IPS-11a (cell line): ENCODE results near the gene CHPF.

Source experiments
- H3K4me3 ChIP-seq: one replicate; pipeline ENCODE4 v1.5.1; 2013; ENCODE audit warnings: low read depth, low read length, control low read depth

Gene CHPF

DNA sequence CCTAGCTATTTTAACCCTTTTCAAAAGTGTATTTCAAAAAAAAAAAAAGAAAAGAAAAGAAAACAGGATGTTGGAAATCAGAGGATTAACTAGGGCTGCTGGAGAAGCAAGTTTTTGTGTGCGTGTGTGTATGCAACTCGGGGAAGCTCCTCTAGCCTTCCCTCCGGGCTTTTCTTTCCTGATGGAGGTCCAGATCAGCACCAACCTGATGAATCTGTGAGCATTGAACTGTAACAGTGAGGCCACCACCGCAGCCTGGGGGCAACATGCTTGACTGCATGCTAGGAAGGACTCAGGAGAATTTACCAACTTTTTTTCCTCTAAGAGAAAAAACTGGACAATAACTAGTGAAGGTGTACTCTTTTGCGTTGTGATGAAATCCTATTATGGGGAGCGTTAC lies 25.4 kb upstream of the CHPF start:
- H3K4me3 ChIP-seq: no peak overlapping the region

DNA sequence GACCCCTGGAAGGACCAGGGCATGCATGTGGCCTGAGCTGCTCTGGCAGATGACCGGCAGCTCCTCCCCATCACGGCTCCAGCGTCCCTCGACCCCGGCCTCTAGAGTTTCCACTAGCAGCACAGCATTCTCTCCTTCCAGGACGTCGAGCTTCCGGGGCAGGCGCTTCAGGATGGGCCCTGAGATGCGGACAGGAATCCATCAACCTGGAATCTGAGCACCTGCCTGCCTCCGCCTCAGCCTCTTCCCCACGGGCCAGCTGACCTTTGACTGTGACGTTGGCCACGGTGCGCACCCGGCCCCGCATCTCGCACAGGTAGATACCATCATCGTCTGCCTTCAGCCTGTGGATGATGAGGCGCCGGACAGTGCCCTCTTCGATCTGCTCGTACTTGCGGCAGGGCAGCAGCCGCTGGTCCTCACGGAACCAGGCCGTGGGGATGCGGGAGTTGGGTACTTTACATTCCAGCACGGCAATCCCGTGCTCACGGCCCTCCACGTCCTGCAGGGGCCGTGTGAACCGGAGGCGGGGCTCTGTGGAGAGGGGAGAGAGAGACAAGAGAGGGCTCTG lies 24.3 kb upstream of the CHPF start:
- no peak overlapping the region for H3K4me3 ChIP-seq

- H3K4me3 ChIP-seq: no peak overlapping the region
Observed at GRCh38 chr2:219567131-219567530, 23.5 kb upstream of the CHPF start.

DNA sequence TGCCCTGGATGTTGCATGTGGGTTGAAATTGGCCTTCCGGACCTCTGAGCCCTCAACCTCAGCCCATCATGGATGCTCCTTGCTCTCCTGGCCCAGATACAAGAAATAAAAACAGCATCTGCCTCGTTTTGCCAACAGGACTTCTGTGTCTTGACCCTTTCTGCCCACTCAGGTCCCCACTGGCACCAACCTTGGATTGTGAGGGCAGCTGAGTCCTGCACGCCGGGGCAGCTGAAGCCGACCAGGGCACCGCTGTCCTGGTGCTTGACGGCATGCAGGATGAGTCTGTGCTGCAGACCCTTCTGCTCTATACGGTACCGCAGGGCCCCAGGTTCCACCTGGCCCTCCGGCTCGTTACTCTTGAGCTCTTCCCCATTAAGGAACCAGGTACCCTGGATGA lies 23.0 kb upstream of the CHPF start:
- no peak overlapping the region for H3K4me3 ChIP-seq

GRCh38 chr2:219565130-219566080 lies 21.8 kb upstream of the CHPF start:
- no peak overlapping the region for H3K4me3 ChIP-seq

DNA sequence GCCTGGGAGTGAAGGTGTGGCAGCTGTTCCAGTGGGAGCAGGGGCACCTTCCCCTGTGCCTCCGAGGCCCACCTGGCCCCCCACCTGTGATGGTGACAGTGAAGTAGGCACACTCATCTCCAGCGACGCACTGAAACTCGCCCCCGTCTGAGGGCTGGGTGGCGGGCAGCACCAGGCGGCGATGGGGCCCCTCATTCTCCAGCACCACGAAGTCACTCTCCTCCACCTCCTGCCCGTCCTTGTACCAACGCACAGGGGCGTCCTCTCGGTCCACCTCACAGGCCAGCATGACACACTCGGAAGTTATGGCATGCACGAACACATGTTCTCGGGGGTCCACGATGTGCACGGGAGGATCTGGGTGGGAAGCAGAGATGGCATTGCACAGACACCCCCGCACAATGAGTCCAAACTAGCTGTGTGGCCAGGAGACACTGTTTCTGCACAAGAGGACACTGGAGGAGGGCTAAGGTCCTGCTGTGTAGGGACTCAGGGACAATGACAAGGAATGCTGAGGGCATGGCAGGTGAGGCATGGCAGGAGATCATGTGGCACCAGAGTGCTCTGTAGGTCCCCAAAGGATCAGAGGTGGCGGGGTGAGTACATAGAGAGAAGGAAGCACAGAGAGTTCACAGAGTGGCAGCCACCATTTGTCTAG lies 19.8 kb upstream of the CHPF start:
- no peak overlapping the region for H3K4me3 ChIP-seq

GRCh38 chr2:219562049-219563020 lies 18.7 kb upstream of the CHPF start:
- H3K4me3 ChIP-seq: no peak overlapping the region

GRCh38 chr2:219561179-219562048 lies 17.8 kb upstream of the CHPF start:
- no peak overlapping the region for H3K4me3 ChIP-seq

DNA sequence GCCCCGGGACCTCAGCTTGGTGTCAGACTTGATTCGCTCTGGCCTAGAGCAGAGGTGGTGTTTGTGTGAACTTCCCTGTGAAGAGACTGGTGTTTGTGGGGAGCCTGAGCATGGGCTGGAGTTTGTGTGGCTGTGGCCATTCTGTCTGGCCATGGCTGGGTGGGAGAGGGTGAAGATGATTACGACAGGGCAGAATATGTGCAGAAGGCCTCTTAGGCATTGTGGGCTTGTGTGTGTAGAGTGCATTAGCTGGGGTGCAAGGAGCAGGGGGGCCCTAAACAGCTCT lies 17.2 kb upstream of the CHPF start:
- H3K4me3 ChIP-seq: no peak overlapping the region

GRCh38 chr2:219560037-219560892 lies 16.7 kb upstream of the CHPF start:
- no peak overlapping the region for H3K4me3 ChIP-seq

DNA sequence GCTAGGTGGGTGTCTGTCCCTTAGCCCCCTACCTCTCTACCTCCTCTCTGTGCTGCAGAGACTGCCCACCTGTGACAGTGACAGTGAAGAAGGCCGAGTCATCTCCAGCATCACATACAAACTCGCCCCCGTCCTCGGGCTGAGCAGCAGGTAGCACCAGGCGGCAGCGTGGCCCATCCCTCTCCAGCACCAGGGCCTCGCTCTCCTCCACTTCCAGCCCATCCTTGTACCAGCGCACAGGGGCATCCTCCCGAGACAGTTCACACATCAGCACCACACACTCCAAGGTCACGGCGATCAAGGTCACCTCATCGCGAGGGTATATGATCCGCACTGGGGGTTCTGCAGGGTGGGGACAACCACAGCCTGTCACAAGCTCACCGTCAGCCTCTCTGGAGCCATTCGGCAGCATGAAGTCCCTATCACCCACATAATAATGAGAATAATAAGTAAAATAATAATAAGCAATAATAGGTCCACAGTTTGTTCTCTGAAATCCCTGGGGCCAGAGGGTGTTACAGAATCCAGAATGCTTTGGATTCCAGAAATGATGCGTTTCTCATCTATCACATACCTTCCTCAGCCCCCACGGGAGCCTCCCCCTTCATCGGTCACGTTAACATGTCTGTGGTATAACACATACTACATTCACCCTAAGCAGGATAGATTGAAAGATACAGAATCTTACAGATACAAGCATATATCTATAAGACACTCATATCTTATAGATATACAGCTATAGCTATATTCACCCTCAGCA lies 15.7 kb upstream of the CHPF start:
- H3K4me3 ChIP-seq: no peak overlapping the region

GRCh38 chr2:219557791-219558785 lies 14.5 kb upstream of the CHPF start:
- no peak overlapping the region for H3K4me3 ChIP-seq

GRCh38 chr2:219557320-219557719 lies 13.7 kb upstream of the CHPF start:
- no peak overlapping the region for H3K4me3 ChIP-seq

DNA sequence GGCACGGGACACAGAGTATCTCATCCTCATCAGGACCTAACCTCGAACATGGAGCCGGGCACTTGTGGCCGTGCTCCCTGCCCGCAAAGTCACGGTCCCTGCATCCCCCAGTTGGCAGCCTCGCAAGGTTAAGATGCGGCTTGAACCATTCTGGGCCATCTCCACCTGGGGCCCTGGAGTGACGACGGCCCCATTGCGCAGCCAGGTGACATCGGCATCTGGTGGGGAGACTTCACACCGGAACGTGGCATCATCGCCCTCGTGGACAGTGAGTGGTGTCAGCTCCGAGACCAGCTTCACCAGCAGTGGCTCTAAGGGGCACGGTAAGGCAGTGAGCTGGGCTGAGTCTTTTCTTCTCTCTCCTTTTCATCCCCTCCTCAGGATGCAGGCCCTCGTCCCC lies 12.8 kb upstream of the CHPF start:
- no peak overlapping the region for H3K4me3 ChIP-seq

GRCh38 chr2:219555956-219556355 lies 12.3 kb upstream of the CHPF start:
- H3K4me3 ChIP-seq: no peak overlapping the region

GRCh38 chr2:219554350-219554749 lies 10.7 kb upstream of the CHPF start:
- no peak overlapping the region for H3K4me3 ChIP-seq

DNA sequence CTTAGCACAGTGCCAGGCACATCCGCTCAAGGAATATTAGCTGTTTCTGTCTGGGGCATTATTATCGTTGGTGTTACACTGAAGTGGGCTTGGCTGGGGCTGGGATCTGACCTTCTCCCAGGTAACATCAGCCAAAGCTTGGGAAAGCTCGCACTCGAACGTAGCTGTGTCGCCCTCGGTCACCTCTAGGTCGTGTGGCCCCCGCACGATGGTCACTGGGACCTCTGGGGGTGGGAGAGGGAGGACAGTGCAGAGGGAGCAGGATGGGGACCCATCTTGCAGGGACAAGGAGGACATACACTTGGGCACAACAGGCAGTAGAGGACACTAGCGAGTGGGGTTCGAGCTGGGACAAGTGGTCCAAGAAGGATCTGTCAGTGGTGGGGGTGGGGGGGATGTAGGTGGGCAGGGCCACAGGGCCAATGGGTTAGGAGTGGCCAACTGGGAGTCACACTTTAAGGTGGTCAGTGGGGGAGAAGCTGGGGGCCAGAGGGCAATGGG lies 9.9 kb upstream of the CHPF start:
- H3K4me3 ChIP-seq: no peak overlapping the region
